ENCODE data around the gene SERPINA10. TPM values are rescaled to one million over a fixed set of nuclear protein-coding genes. Genes with fewer than 3 reads are reported as not detected.

Gene SERPINA10
- total RNA-seq, 2 experiments from 2014 or later: not detected

DNA sequence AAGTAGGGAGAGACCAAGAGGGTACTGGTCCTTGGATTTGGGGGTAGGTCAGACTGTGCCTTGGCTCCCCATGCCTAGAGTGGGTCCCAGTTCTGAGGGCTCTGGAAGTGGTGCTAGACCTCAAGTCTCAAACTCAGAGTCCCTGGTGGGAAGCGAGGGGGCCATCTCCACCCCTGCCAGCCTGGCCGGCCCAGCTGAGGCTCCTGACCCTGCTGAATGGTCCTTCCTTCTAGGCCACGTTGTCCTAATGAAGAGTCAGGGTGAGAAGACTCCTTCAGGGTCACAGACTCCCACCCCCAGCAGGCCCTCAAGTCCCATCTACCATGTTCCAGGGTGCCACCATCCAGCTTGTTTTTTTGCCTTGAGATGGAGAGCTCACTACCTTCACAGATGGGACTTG is 17.2 kb upstream of the SERPINA10 start:
- Mint-ChIP-seq H3K9me3 (peaks cover 10% of the 10 kb centered on the region), H3K27me3 (peaks cover 10% of the 10 kb centered on the region), H3K27ac (no peak overlapping the region), H3K36me3 (ENCODE audit: low read depth) (no peaks in the 10 kb centered on the region), H3K4me3 (no peak overlapping the region), H3K4me1 (ENCODE audit: low read depth) (no peaks in the 10 kb centered on the region)
- no peak for DNase-seq
- POLR2A ChIA-PET: no interaction called here
- intact Hi-C loops (cut with micrococcal nuclease): no loop called here
- CTCF ChIA-PET: interaction anchor here (1.5 kb wide), 1 partner anchor 176 kb away, joined by 3 read pairs; no protein-coding TSS in a partner anchor
- TF ChIP-seq, protein P1, sequence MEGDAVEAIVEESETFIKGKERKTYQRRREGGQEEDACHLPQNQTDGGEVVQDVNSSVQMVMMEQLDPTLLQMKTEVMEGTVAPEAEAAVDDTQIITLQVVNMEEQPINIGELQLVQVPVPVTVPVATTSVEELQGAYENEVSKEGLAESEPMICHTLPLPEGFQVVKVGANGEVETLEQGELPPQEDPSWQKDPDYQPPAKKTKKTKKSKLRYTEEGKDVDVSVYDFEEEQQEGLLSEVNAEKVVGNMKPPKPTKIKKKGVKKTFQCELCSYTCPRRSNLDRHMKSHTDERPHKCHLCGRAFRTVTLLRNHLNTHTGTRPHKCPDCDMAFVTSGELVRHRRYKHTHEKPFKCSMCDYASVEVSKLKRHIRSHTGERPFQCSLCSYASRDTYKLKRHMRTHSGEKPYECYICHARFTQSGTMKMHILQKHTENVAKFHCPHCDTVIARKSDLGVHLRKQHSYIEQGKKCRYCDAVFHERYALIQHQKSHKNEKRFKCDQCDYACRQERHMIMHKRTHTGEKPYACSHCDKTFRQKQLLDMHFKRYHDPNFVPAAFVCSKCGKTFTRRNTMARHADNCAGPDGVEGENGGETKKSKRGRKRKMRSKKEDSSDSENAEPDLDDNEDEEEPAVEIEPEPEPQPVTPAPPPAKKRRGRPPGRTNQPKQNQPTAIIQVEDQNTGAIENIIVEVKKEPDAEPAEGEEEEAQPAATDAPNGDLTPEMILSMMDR (IDR thresholded peaks at IDR 0.05): no peak
- ATAC-seq: no peak

- Mint-ChIP-seq H3K9me3 (peaks cover 10% of the 10 kb centered on the region), H3K27me3 (peaks cover 10% of the 10 kb centered on the region), H3K4me3 (no peak overlapping the region), H3K36me3 (ENCODE audit: low read depth) (no peaks in the 10 kb centered on the region), H3K4me1 (ENCODE audit: low read depth) (no peaks in the 10 kb centered on the region), H3K27ac (no peak overlapping the region)
- TF ChIP-seq, protein P1 (IDR thresholded peaks at IDR 0.05): no peak
- ATAC-seq: no peak
- POLR2A ChIA-PET: no interaction called here
- CTCF ChIA-PET: interaction anchor here (1.5 kb wide), 1 partner anchor 177 kb away, joined by 3 read pairs; no protein-coding TSS in a partner anchor
- intact Hi-C loops (cut with micrococcal nuclease): no loop called here
- no peak for DNase-seq
Measured at GRCh38 chr14:94309721-94310120, 16.7 kb upstream of the SERPINA10 start.

DNA sequence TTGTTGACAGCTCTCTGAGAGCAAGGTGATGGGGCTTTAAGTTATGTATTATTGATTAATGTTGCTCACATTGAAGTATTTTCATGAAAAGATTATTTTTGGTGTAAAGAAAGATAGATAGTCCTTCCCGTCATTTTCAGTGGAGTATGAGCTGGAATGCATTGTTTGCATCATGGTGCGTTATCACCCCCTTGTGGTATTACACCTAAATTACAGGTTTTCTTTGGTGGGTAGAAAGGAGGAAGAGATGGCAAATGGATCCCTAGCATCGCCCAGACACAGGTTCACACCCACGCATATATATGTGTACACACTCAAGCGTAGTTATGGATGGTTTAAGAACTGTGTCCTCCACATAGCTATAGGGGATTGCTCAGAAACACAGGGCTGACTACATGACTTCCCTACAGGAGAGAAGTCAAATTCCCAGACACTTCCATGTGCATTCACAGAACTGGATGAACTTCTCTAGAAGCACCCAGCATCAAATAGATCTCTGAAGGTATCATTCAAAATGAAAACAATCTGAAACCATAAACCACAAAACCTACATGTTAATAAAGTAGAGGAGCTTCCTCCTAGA is 14.4 kb upstream of the SERPINA10 start:
- TF ChIP-seq, protein P1 (IDR thresholded peaks at IDR 0.05): peak; percentile 52
- H3K36me3 Mint-ChIP-seq (ENCODE audit: low read depth): no peaks in the 10 kb centered on the region
- intact Hi-C loops (cut with micrococcal nuclease): no loop called here
- peaks cover 10% of the 10 kb centered on the region for H3K9me3 Mint-ChIP-seq
- H3K4me1 Mint-ChIP-seq (ENCODE audit: low read depth): no peaks in the 10 kb centered on the region
- CTCF ChIA-PET: interaction anchor here (0.5 to 1.8 kb wide), 2 partner anchors 171 to 178 kb away, joined by 3 to 6 read pairs; partner anchors contain the start of gene IFI27L2
- no peak overlapping the region for H3K4me3 Mint-ChIP-seq
- ATAC-seq: no peak
- POLR2A ChIA-PET: no interaction called here
- peaks cover 10% of the 10 kb centered on the region for H3K27me3 Mint-ChIP-seq
- no peak overlapping the region for H3K27ac Mint-ChIP-seq
- no peak for DNase-seq

GRCh38 chr14:94306047-94306978 is 13.2 kb upstream of the SERPINA10 start:
- Mint-ChIP-seq H3K4me1 (ENCODE audit: low read depth) (no peaks in the 10 kb centered on the region), H3K27ac (no peak overlapping the region), H3K27me3 (peaks cover 10% of the 10 kb centered on the region), H3K9me3 (peaks cover 10% of the 10 kb centered on the region), H3K4me3 (no peak overlapping the region), H3K36me3 (ENCODE audit: low read depth) (no peaks in the 10 kb centered on the region)
- ChIA-PET CTCF (interaction anchor here (1.8 kb wide), 1 partner anchor 169 kb away, joined by 6 read pairs; no protein-coding TSS in a partner anchor), POLR2A (interaction anchor here (1.6 kb wide), 1 partner anchor 13 kb away, joined by 3 read pairs; the partner anchor contains the start of gene SERPINA10)
- ATAC-seq: no peak
- no peak for DNase-seq
- intact Hi-C loops (cut with micrococcal nuclease): no loop called here
- TF ChIP-seq, protein P1 (IDR thresholded peaks at IDR 0.05): no peak
